IPS-20b (cell line): ENCODE measurements around the gene ENAH.
"Not testable (repeated sequence)": the region's sequence is repeated elsewhere in the genome, so short reads cannot be mapped to it uniquely, and the experiment has no call there.

Experiments
- H3K27ac ChIP-seq: one replicate; pipeline ENCODE4 v1.5.1; 2013; ENCODE audit warnings: low read length
- H3K27me3 ChIP-seq: 2 replicates; pipeline ENCODE4 v1.6.1; 2013; ENCODE audit warnings: mild to moderate bottlenecking, low read length, inconsistent platforms; ENCODE audit not compliant: insufficient read depth
- H3K36me3 ChIP-seq: 2 replicates; pipeline ENCODE4 v1.6.1; 2013; ENCODE audit warnings: low read depth, mild to moderate bottlenecking, inconsistent platforms, low read length, moderate library complexity; ENCODE audit not compliant: insufficient read depth
- H3K4me1 ChIP-seq: 2 replicates; pipeline ENCODE4 v1.6.1; 2013; ENCODE audit warnings: mild to moderate bottlenecking, control low read depth, inconsistent platforms, low read length, moderate library complexity; ENCODE audit not compliant: insufficient read depth
- H3K4me3 ChIP-seq: 2 replicates; pipeline ENCODE4 v1.5.1; 2013; ENCODE audit warnings: mild to moderate bottlenecking, low read length, inconsistent platforms
- H3K9ac ChIP-seq: 2 replicates; pipeline ENCODE4 v1.6.1; 2013; ENCODE audit warnings: low read depth, mild to moderate bottlenecking, inconsistent platforms, low read length, moderate library complexity
- H3K9me3 ChIP-seq: 2 replicates; pipeline ENCODE4 v1.6.1; 2013; ENCODE audit warnings: mild to moderate bottlenecking, low read depth, low read length, inconsistent platforms; ENCODE audit not compliant: insufficient read depth

Gene ENAH

GRCh38 chr1:225513576-225513975 is 139.3 kb downstream of the ENAH start:
- not testable (repeated sequence) for H3K9ac ChIP-seq, H3K27me3 ChIP-seq, H3K27ac ChIP-seq, H3K4me3 ChIP-seq, H3K9me3 ChIP-seq
- Histone ChIP-seq H3K4me1 (peaks cover 49% of the 10 kb centered on the region), H3K36me3 (peaks cover 75% of the 10 kb centered on the region)

GRCh38 chr1:225511828-225512381 is 141.0 kb downstream of the ENAH start:
- Histone ChIP-seq H3K27ac (no peak overlapping the region), H3K27me3 (no peaks in the 10 kb centered on the region), H3K9ac (no peak overlapping the region), H3K4me1 (peaks cover 49% of the 10 kb centered on the region), H3K9me3 (no peaks in the 10 kb centered on the region), H3K4me3 (no peak overlapping the region), H3K36me3 (peaks cover 74% of the 10 kb centered on the region)

GRCh38 chr1:225510740-225511139 is 142.2 kb downstream of the ENAH start:
- Histone ChIP-seq H3K4me1 (peaks cover 43% of the 10 kb centered on the region), H3K36me3 (peaks cover 80% of the 10 kb centered on the region)
- H3K9me3 ChIP-seq, H3K27me3 ChIP-seq, H3K4me3 ChIP-seq, H3K9ac ChIP-seq, H3K27ac ChIP-seq: not testable (repeated sequence)

GRCh38 chr1:225509770-225510169 is 143.2 kb downstream of the ENAH start:
- Histone ChIP-seq H3K4me1 (peaks cover 33% of the 10 kb centered on the region), H3K27me3 (no peaks in the 10 kb centered on the region), H3K27ac (no peak overlapping the region), H3K9me3 (no peaks in the 10 kb centered on the region), H3K9ac (no peak overlapping the region), H3K36me3 (peaks cover 84% of the 10 kb centered on the region), H3K4me3 (no peak overlapping the region)

GRCh38 chr1:225509376-225509707 is 143.6 kb downstream of the ENAH start:
- Histone ChIP-seq H3K9ac (no peak overlapping the region), H3K27ac (no peak overlapping the region), H3K4me3 (no peak overlapping the region), H3K36me3 (peaks cover 88% of the 10 kb centered on the region), H3K4me1 (peaks cover 32% of the 10 kb centered on the region), H3K9me3 (no peaks in the 10 kb centered on the region), H3K27me3 (no peaks in the 10 kb centered on the region)

GRCh38 chr1:225508538-225509375 is 144.2 kb downstream of the ENAH start:
- Histone ChIP-seq H3K27me3 (no peaks in the 10 kb centered on the region), H3K27ac (no peak overlapping the region), H3K4me1 (peaks cover 32% of the 10 kb centered on the region), H3K36me3 (peaks cover 92% of the 10 kb centered on the region), H3K4me3 (no peak overlapping the region), H3K9me3 (no peaks in the 10 kb centered on the region), H3K9ac (no peak overlapping the region)

- no peaks in the 10 kb centered on the region for H3K9me3 ChIP-seq
- peaks cover 72% of the 10 kb centered on the region for H3K36me3 ChIP-seq
- no peak overlapping the region for H3K27ac ChIP-seq
- no peak overlapping the region for H3K4me3 ChIP-seq
- H3K27me3 ChIP-seq, result no peaks in the 10 kb centered on the region
- H3K4me1 ChIP-seq, result peaks cover 22% of the 10 kb centered on the region
- no peak overlapping the region for H3K9ac ChIP-seq
Measured at GRCh38 chr1:225506727-225507126, 146.2 kb downstream of the ENAH start.

GRCh38 chr1:225504776-225505175 is 148.1 kb downstream of the ENAH start:
- Histone ChIP-seq H3K36me3 (peaks cover 73% of the 10 kb centered on the region), H3K27ac (no peak overlapping the region), H3K9me3 (no peaks in the 10 kb centered on the region), H3K27me3 (no peaks in the 10 kb centered on the region), H3K9ac (no peak overlapping the region), H3K4me3 (no peak overlapping the region), H3K4me1 (peaks cover 32% of the 10 kb centered on the region)

- Histone ChIP-seq H3K36me3 (peaks cover 71% of the 10 kb centered on the region), H3K9ac (peak overlapping the region; percentile 20; the same call in 1 of the 2 replicates), H3K9me3 (no peaks in the 10 kb centered on the region), H3K4me3 (peak overlapping the region; percentile 37; the same call in 1 of the 2 replicates), H3K27me3 (no peaks in the 10 kb centered on the region), H3K27ac (peak overlapping the region; percentile 49), H3K4me1 (peaks cover 21% of the 10 kb centered on the region)
Measured at GRCh38 chr1:225500624-225501192, 152.2 kb downstream of the ENAH start.

- Histone ChIP-seq H3K4me1 (peaks cover 21% of the 10 kb centered on the region), H3K9ac (no peak overlapping the region), H3K9me3 (no peaks in the 10 kb centered on the region), H3K4me3 (no peak overlapping the region), H3K27ac (no peak overlapping the region), H3K27me3 (no peaks in the 10 kb centered on the region), H3K36me3 (peaks cover 67% of the 10 kb centered on the region)
Measured at GRCh38 chr1:225498549-225499136, 154.3 kb downstream of the ENAH start.

- Histone ChIP-seq H3K27me3 (no peaks in the 10 kb centered on the region), H3K27ac (no peak overlapping the region), H3K9me3 (no peaks in the 10 kb centered on the region), H3K4me1 (no peaks in the 10 kb centered on the region), H3K9ac (no peak overlapping the region), H3K4me3 (no peak overlapping the region), H3K36me3 (peaks cover 51% of the 10 kb centered on the region)
Measured at GRCh38 chr1:225494789-225495359, 158.0 kb downstream of the ENAH start.
